ENCODE data around the gene PUM2. TPM values are rescaled to one million over a fixed set of nuclear protein-coding genes. Genes with fewer than 3 reads are reported as not detected.

The PUM2 gene
- total RNA-seq, 1 experiment from 2014 or later, result 104 TPM

GRCh38 chr2:20205069-20205468 lies 145.6 kb downstream of the PUM2 start:
- Mint-ChIP-seq H3K27me3 (ENCODE audit: low read depth) (no peaks in the 10 kb centered on the region), H3K27ac (no peak overlapping the region), H3K4me1 (peaks cover 7% of the 10 kb centered on the region; the same call in 1 of the 2 replicates), H3K9me3 (no peaks in the 10 kb centered on the region), H3K36me3 (peaks cover 37% of the 10 kb centered on the region), H3K4me3 (no peak overlapping the region)
- POLR2A ChIA-PET, result interaction anchor here (0.6 to 1.0 kb wide), 3 partner anchors 18 to 196 kb away, joined by 3 to 5 read pairs (median 3); partner anchors contain the start of gene SDC1
- CTCF ChIA-PET, result interaction anchor here (0.6 kb wide), 1 partner anchor 26 kb away, joined by 3 read pairs; no protein-coding TSS in a partner anchor
- ATAC-seq (no peak), DNase-seq (ENCODE audit: low spot score) (no peak)
- TF ChIP-seq CREM (CRISPR knock-in tag; IDR thresholded peaks at IDR 0.05), result no peak
- TF ChIP-seq E2F5 (CRISPR knock-in tag; IDR thresholded peaks at IDR 0.05), result no peak
- no peak for TF ChIP-seq ZNF263 (CRISPR knock-in tag; IDR thresholded peaks at IDR 0.05; ENCODE audit: low read depth)
- TF ChIP-seq ZNF425 (CRISPR knock-in tag; conservative IDR thresholded peaks at IDR 0.05), result no peak
- no peak for TF ChIP-seq NR3C1 (CRISPR knock-in tag; conservative IDR thresholded peaks at IDR 0.05; ENCODE audit: low read depth)
- no peak for TF ChIP-seq ZNF671 (CRISPR knock-in tag; IDR thresholded peaks at IDR 0.05)
- TF ChIP-seq ZNF317 (CRISPR knock-in tag; IDR thresholded peaks at IDR 0.05; ENCODE audit: borderline replicate concordance, low read depth), result no peak
- no peak for TF ChIP-seq CREB1 (CRISPR knock-in tag; IDR thresholded peaks at IDR 0.05)
- TF ChIP-seq NFYB (CRISPR knock-in tag; conservative IDR thresholded peaks at IDR 0.05; ENCODE audit: low read depth), result no peak

- Mint-ChIP-seq H3K27me3 (ENCODE audit: low read depth) (no peaks in the 10 kb centered on the region), H3K9me3 (no peaks in the 10 kb centered on the region), H3K4me1 (peaks cover 10% of the 10 kb centered on the region), H3K27ac (no peak overlapping the region), H3K36me3 (peaks cover 37% of the 10 kb centered on the region), H3K4me3 (no peak overlapping the region)
- ATAC-seq (no peak), DNase-seq (ENCODE audit: low spot score) (no peak)
- CTCF ChIA-PET, result no interaction called here
- no peak for TF ChIP-seq IRF1 (CRISPR knock-in tag; IDR thresholded peaks at IDR 0.05)
- POLR2A ChIA-PET, result interaction anchor here (1.0 kb wide), 1 partner anchor 22 kb away, joined by 3 read pairs; the partner anchor contains the start of gene SDC1
Observed at GRCh38 chr2:20203521-20204225, 147.0 kb downstream of the PUM2 start.

DNA sequence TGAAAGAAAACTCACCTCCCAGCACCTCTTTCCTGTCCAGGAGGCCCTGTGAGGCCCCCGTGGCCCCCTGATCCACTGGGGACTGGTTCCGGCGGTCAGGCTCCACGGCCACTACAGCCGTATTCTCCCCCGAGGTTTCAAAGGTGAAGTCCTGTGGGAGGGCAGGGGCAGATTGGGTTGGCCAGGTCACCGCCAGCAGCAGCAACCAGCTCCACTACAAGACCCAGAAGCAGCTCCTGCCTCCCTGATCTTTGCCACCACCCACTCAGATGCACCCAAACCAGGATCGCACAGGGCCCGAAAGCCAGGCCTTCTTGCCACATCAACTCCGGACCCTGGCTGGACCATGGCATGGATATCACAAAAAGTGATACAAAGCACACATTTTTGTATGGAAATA lies 147.6 kb downstream of the PUM2 start:
- ChIA-PET CTCF (no interaction called here), POLR2A (no interaction called here)
- Mint-ChIP-seq H3K27me3 (ENCODE audit: low read depth) (no peaks in the 10 kb centered on the region), H3K4me3 (no peak overlapping the region), H3K27ac (no peak overlapping the region), H3K9me3 (no peaks in the 10 kb centered on the region), H3K4me1 (peaks cover 8% of the 10 kb centered on the region), H3K36me3 (peaks cover 37% of the 10 kb centered on the region)
- no peak for ATAC-seq
- no peak for DNase-seq (ENCODE audit: low spot score)
- TF ChIP-seq ZNF317 (CRISPR knock-in tag; IDR thresholded peaks at IDR 0.05; ENCODE audit: borderline replicate concordance, low read depth) (no peak), ETV6 (CRISPR knock-in tag; IDR thresholded peaks at IDR 0.05) (no peak), ZNF138 (CRISPR knock-in tag; conservative IDR thresholded peaks at IDR 0.05) (no peak), STAT6 (CRISPR knock-in tag; conservative IDR thresholded peaks at IDR 0.05; ENCODE audit: low read depth) (no peak), CDX4 (CRISPR knock-in tag; IDR thresholded peaks at IDR 0.05; ENCODE audit: borderline replicate concordance) (no peak), ZNF281 (CRISPR knock-in tag; IDR thresholded peaks at IDR 0.05) (no peak), NR2C2 (CRISPR knock-in tag; IDR thresholded peaks at IDR 0.05) (no peak), MYBL2 (CRISPR knock-in tag; IDR thresholded peaks at IDR 0.05) (no peak), GTF2I (CRISPR knock-in tag; conservative IDR thresholded peaks at IDR 0.05) (no peak), JUN (CRISPR knock-in tag; IDR thresholded peaks at IDR 0.05) (no peak)
- TF ChIP-seq, protein P1, sequence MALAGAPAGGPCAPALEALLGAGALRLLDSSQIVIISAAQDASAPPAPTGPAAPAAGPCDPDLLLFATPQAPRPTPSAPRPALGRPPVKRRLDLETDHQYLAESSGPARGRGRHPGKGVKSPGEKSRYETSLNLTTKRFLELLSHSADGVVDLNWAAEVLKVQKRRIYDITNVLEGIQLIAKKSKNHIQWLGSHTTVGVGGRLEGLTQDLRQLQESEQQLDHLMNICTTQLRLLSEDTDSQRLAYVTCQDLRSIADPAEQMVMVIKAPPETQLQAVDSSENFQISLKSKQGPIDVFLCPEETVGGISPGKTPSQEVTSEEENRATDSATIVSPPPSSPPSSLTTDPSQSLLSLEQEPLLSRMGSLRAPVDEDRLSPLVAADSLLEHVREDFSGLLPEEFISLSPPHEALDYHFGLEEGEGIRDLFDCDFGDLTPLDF (CRISPR knock-in tag; IDR thresholded peaks at IDR 0.05), result no peak
